Breast epithelium (tissue), 3 donors: ENCODE results near the gene HMGXB4.

Experiments used
- CTCF ChIP-seq, 3 donors: fragments of 450-650 bp; IDR thresholded peaks; one replicate each; pipeline ENCODE4 v1.5.1; 2016 to 2017; ENCODE audit warnings: antibody characterized with exemption in 3 of 3, mild to moderate bottlenecking in 3 of 3, moderate library complexity in 3 of 3
- POLR2A ChIP-seq: fragments of 450-650 bp; IDR thresholded peaks from one replicate; pipeline ENCODE4 v1.6.1; 2016; ENCODE audit warnings: antibody characterized with exemption, mild to moderate bottlenecking, moderate library complexity

GRCh38 chr22:35274154-35274871, 17.0 kb downstream of the HMGXB4 start:
- TF ChIP-seq CTCF (IDR thresholded peaks at IDR 0.05) (no peak), POLR2A (no peak)
